Progenitor cell of endocrine pancreas (in vitro differentiated cells): Measurements from ENCODE around the gene TOP3A. TPM values are rescaled to one million over a fixed set of nuclear protein-coding genes. Genes with fewer than 3 reads are reported as not detected.
"Not testable (repeated sequence)": the region's sequence is repeated elsewhere in the genome, so short reads cannot be mapped to it uniquely, and the experiment has no call there.

Source experiments
- DNase-seq: peaks from one replicate; pipeline ENCODE4 v3.0.0; 2021; ENCODE audit warnings: low spot score; ENCODE audit not compliant: unreplicated experiment
- H3K27ac Mint-ChIP-seq: 2 replicates; pipeline ENCODE4 v1.8.0; 2021; ENCODE audit warnings: mild to moderate bottlenecking, moderate library complexity, mixed read lengths
- H3K27me3 Mint-ChIP-seq: 2 replicates; pipeline ENCODE4 v1.8.0; 2021; ENCODE audit warnings: mixed read lengths
- H3K36me3 Mint-ChIP-seq: 2 replicates; pipeline ENCODE4 v1.8.0; 2022; ENCODE audit warnings: mixed read lengths; ENCODE audit not compliant: insufficient read depth
- H3K4me1 Mint-ChIP-seq: 2 replicates; pipeline ENCODE4 v1.8.0; 2021; ENCODE audit warnings: low read depth, mixed read lengths
- H3K4me3 Mint-ChIP-seq: 2 replicates; pipeline ENCODE4 v1.8.0; 2021; ENCODE audit warnings: low read depth, mild to moderate bottlenecking, moderate library complexity, mixed read lengths
- H3K9me3 Mint-ChIP-seq: 2 replicates; pipeline ENCODE4 v1.8.0; 2021; ENCODE audit warnings: low read depth, mixed read lengths
- total RNA-seq: library from RNA; stranded (reverse); gene quantifications from 2 replicates; pipeline ENCODE4 v1.2.1, GENCODE V29; 2021
- TF ChIP-seq, protein P1 (sequence below): fragments of 200-600 bp; sonication (generic); IDR thresholded peaks from one replicate; pipeline ENCODE4 v1.5.0; 2021; ENCODE audit warnings: antibody characterized with exemption, mild to moderate bottlenecking; ENCODE audit not compliant: unreplicated experiment

The TOP3A gene
- total RNA-seq, 1 donor from 2014 or later = 60.4 TPM

DNA sequence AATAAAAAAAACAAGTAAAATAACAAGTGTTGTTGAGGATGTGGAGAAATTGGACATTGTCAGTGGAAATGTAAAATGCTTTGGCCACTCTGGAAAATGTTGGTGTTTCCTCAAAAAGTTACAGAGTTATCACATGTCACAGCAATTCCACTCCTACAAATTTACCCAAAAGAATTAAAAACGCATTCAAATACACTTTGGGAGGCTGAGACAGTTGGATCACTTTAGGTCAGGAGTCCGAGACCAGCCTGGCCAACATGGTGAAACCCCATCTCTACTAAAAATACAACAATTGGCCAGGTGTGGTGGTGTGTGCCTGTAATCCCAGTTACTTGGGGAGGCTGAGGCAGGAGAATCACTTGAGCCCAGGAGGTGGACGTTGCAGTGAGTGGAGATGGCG, 5.6 kb downstream of the TOP3A start:
- no peak overlapping the region for H3K4me3 Mint-ChIP-seq
- no peaks in the 10 kb centered on the region for H3K9me3 Mint-ChIP-seq
- H3K4me1 Mint-ChIP-seq = peaks cover 13% of the 10 kb centered on the region
- DNase-seq = no peak
- peaks cover 17% of the 10 kb centered on the region for H3K36me3 Mint-ChIP-seq
- no peak overlapping the region for H3K27ac Mint-ChIP-seq
- H3K27me3 Mint-ChIP-seq = no peaks in the 10 kb centered on the region
- TF ChIP-seq, protein P1, sequence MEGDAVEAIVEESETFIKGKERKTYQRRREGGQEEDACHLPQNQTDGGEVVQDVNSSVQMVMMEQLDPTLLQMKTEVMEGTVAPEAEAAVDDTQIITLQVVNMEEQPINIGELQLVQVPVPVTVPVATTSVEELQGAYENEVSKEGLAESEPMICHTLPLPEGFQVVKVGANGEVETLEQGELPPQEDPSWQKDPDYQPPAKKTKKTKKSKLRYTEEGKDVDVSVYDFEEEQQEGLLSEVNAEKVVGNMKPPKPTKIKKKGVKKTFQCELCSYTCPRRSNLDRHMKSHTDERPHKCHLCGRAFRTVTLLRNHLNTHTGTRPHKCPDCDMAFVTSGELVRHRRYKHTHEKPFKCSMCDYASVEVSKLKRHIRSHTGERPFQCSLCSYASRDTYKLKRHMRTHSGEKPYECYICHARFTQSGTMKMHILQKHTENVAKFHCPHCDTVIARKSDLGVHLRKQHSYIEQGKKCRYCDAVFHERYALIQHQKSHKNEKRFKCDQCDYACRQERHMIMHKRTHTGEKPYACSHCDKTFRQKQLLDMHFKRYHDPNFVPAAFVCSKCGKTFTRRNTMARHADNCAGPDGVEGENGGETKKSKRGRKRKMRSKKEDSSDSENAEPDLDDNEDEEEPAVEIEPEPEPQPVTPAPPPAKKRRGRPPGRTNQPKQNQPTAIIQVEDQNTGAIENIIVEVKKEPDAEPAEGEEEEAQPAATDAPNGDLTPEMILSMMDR = no peak

GRCh38 chr17:18303206-18303605, 11.6 kb downstream of the TOP3A start:
- H3K9me3 Mint-ChIP-seq, H3K27ac Mint-ChIP-seq, H3K4me1 Mint-ChIP-seq: not testable (repeated sequence)

GRCh38 chr17:18300725-18301480, 13.9 kb downstream of the TOP3A start:
- TF ChIP-seq, protein P1 = no peak

More at GRCh38 chr17:18303206-18303605, 11.6 kb downstream of the TOP3A start:
- not testable (repeated sequence) for H3K4me3 Mint-ChIP-seq, H3K27me3 Mint-ChIP-seq, DNase-seq
- peaks cover 31% of the 10 kb centered on the region for H3K36me3 Mint-ChIP-seq

DNA sequence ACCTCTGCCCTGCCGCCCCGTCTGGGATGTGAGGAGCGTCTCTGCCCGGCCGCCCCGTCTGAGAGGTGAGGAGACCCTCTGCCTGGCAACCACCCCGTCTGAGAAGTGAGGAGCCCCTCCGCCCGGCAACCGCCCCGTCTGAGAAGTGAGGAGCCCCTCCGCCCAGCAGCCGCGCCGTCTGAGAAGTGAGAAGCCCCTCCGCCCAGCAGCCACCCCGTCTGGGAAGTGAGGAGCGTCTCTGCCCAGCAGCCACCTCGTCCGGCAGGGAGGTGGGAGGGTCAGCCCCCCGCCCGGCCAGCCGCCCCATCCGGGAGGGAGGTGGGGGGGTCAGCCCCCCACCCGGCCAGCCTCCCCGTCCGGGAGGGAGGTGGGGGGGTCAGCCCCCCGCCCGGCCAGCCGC, 16.7 kb downstream of the TOP3A start:
- not testable (repeated sequence) for H3K27ac Mint-ChIP-seq, DNase-seq, H3K27me3 Mint-ChIP-seq, H3K9me3 Mint-ChIP-seq, H3K4me3 Mint-ChIP-seq, H3K4me1 Mint-ChIP-seq
- peaks cover 30% of the 10 kb centered on the region for H3K36me3 Mint-ChIP-seq

More at GRCh38 chr17:18300725-18301480, 13.9 kb downstream of the TOP3A start:
- Mint-ChIP-seq H3K27ac (no peak overlapping the region), H3K27me3 (no peaks in the 10 kb centered on the region), H3K9me3 (no peaks in the 10 kb centered on the region), H3K4me1 (no peaks in the 10 kb centered on the region), H3K4me3 (no peak overlapping the region), H3K36me3 (peaks cover 26% of the 10 kb centered on the region)
- DNase-seq = no peak

- no peaks in the 10 kb centered on the region for H3K27me3 Mint-ChIP-seq
- H3K4me1 Mint-ChIP-seq = no peaks in the 10 kb centered on the region
- DNase-seq = no peak
- H3K9me3 Mint-ChIP-seq = no peaks in the 10 kb centered on the region
- TF ChIP-seq, protein P1 = no peak
- peaks cover 21% of the 10 kb centered on the region for H3K36me3 Mint-ChIP-seq
- no peak overlapping the region for H3K4me3 Mint-ChIP-seq
- no peak overlapping the region for H3K27ac Mint-ChIP-seq
These were observed 22.9 kb downstream of the TOP3A start for GRCh38 chr17:18291718-18292540.

DNA sequence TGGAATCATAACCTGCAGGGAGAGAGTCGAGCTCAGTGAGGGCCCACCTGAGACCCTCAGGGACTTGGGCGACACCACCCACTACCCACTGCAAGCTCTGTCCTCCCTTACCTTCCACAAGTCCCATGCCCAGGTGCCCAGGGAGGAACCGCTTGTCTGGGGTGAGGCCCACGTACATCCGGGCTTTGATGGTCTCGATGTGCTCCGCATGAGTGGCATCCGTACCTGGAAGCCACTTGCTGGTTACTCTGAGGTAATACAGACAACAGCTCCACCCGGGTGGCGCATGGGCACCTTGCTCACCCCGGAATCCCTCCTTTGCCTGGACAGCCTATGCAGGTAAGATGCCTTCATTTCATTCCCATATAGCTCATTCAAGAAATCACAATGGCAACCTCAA, 29.5 kb downstream of the TOP3A start:
- TF ChIP-seq, protein P1 = no peak
- H3K27me3 Mint-ChIP-seq = no peaks in the 10 kb centered on the region
- no peaks in the 10 kb centered on the region for H3K9me3 Mint-ChIP-seq
- H3K36me3 Mint-ChIP-seq = peaks cover 21% of the 10 kb centered on the region
- no peak overlapping the region for H3K4me3 Mint-ChIP-seq
- DNase-seq = no peak
- no peak overlapping the region for H3K27ac Mint-ChIP-seq
- no peaks in the 10 kb centered on the region for H3K4me1 Mint-ChIP-seq
